Epithelial cell of prostate (primary cell): ENCODE data around the gene MPEG1.

Experiments used
- DNase-seq: peaks from one replicate; pipeline ENCODE4 v3.0.0-alpha.2; 2011; ENCODE audit warnings: low read depth, low spot score
- H3K27ac ChIP-seq: fragments of 450-650 bp; 2 replicates; pipeline ENCODE4 v1.5.1; 2017; ENCODE audit warnings: mild to moderate bottlenecking

The MPEG1 gene

GRCh38 chr11:59173964-59174663, 38.6 kb downstream of the MPEG1 start:
- DNase-seq: peak; percentile 69
- H3K27ac ChIP-seq: peak overlapping the region; percentile 96

DNA sequence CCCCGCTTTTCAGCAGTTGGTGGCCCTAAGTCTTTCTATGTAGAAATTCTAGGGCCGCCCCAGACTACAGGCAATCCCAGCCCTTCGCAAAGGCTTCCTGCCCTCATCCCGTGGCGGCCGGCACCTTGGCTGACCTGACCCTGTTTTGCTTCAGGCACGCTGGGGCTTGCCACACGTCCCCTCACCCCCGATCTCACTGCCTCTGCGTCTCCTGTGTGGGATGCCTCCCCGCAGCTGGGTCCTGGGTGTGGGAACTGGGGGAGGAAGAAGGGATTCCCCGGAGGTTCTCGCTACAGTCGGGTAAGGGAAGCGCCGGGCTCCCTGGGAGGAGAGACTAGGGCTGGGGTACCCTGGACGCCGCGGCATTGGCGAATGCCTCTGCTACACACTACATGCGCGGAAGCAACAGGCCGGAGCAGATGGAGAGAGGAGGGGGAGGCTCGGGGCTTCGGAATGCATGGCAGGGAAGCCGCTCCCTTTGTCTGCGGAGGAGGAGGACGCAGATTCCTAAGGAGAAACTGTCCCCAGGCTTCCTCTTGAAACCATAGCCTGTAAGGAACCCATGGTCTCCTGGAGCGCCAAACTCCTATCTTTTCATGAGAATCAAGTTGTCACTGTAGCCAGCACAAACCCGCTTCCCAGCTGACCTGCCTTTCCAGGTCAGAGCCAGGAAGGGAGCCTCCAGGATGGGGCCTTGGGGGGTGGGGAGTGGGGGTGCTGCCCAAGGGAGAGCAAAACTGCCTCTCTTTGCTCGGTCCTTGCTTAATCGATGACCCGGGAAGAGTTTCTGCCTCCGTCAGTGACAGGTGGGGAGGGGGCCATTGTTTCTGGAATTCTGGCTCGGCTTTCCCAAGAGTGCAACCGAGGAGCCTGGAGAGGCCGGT, 39.4 kb downstream of the MPEG1 start:
- no peak for DNase-seq
- H3K27ac ChIP-seq: peak overlapping the region; percentile 96

DNA sequence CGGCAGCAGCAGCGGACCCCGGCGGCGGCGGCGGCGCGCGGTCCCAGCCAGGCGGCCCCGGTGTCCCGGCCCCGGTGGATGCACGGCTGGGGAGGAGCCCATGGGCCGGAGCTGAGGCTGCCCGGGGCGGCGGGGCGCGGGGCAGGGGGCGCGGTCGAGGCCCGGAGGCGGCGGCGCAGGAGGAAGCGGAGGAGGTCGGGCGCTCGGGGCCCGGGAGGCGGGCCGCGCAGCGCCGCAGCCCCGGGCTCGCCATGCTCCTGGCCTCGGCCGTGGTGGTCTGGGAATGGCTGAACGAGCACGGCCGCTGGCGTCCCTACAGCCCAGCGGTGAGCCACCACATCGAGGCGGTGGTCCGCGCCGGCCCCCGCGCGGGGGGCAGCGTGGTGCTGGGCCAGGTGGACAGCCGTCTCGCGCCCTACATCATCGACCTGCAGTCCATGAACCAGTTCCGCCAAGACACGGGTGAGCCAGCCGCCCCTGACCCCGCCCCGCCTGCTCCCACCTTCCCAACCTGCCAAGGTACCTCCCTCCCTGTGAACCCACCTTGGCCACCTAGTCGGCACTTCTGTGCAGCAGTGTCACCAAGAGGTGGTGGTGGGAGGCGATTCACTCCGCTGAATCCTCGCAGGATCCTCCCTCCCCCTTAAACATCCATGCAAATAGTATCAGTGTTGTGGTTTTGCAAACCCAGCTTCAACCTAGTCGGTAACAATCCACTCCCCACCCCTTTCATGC, 40.2 kb downstream of the MPEG1 start:
- DNase-seq: no peak
- peak overlapping the region; percentile 96 for H3K27ac ChIP-seq

DNA sequence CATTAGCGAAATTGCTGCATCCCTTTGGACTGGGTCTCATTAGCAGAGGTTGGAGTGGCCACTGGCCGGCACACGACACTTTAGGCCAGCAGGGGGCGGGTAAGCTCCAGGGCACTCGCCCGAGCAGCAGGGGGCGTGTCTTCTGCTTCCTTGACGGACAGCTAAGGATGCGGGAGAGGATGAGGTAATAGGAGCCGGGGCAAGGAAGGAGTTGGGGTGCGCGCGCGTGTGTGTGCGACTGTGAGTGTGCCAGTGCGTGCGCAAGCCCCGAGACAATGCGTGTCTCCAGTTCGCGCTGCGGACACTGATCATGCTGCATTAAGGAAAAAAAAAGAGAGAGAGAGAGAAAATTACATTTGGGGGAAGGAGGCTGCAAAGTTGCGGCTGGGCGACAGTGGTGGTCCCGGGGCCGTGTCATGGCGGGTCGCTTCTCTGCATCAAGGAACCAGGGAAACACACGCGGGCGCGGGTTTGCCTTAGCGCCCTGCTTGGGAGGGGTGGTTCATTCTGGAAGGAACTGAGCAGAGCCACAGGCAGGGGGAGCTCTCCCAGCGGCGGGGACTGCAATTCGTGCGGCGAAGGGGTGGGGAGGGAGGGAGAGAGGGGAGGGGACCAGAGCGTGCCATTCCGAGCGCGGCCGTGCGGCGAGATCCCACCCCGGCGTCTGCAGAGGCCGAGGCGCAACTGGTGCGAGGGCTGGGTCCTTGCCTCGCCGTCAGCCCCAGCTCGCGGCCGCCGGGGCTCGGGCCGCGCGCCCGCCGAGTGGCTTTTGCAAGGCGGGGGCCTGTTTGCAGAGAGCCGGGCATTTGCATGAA, 41.0 kb downstream of the MPEG1 start, which contains the start of gene DTX4:
Gene DTX4, plus strand, starts transcription at position 625 of the 815 bp plus-strand sequence. CDS start 464 bp downstream, outside the sequence.
- peak; percentile 82 for DNase-seq
- H3K27ac ChIP-seq: peak within 1 kb of the TSS; percentile 96

DNA sequence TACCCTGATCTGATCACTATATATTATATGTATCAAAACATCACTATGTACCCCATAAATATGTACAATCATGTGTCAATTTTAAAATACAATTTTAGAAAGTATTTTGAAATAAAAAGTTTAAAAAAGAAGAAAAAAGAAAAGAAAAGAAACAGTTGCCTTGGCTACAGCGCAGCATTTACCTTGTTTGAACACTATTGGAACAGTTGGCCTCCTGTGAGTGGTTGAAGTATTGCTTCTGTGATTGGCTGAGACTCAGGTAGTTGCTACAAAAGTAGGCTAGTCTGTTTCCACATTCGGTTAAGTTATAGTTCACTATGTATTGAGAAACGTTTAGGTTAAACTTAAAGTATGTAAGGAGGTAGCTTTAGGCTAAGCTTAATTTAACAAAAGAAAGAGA, 48.7 kb downstream of the MPEG1 start:
- no peak for DNase-seq
- H3K27ac ChIP-seq: no peak overlapping the region
